DMS 273 treated with DMSO at 0.1 percent for 48 hours (cell line): ENCODE measurements around the gene SLC25A48.
"Not testable (repeated sequence)": the region's sequence is repeated elsewhere in the genome, so short reads cannot be mapped to it uniquely, and the experiment has no call there.

Experiments
- DNase-seq: peaks from one replicate; lab custom pipeline; 2025; lab: John Stamatoyannopoulos, UW

The SLC25A48 gene

DNA sequence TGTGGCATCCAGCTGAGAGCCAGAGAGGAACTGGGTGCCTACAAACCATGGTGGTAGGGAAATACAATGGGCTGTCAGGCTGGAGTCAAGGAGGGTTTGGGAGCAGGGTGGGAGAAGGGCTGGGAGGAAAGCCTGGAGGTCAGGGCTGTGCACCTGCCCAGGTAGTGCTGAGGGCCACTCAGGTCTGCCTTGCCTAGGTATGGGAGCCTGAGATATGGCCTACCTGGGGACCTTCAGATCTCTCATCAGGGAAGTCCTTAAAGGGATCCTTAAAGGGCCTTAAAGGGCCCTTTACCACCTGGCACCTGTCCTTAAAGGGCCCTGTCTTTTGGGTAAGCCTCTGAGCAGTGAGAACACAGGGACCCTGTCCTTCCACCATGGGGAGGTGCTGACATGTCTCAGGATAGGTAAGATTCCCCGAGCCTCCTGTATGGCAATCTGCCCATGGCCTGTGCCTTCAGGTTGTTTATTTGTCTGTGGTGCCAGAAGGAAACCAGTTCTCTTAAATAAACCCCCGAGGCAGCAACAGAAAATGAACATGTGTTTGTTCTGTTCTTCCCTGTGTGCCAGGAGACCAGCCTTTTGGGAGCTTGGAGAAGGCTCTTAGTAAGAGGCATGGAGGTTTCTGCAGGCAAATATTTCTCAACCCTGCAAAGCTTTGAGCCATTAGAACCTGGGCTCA, 23.3 kb downstream of the SLC25A48 start:
- no peak for DNase-seq

DNA sequence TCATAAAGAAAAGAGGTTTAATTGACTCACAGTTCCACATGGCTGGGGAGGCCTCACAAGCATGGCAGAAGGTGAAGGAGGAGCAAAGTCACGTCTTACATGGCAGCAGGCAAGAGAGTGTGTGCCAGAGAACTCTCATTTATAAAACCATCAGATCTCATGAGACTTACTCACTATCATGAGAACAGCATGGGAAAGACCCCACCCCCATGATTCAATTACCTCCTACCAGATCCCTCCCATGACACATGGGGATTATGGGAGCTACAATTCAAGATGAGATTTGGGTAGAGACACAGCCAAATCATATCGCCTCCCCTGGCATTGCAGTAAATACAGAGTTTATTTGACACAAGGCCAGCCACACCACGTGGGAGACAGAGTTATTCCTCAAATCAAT, 24.7 kb downstream of the SLC25A48 start:
- DNase-seq, result not testable (repeated sequence)

DNA sequence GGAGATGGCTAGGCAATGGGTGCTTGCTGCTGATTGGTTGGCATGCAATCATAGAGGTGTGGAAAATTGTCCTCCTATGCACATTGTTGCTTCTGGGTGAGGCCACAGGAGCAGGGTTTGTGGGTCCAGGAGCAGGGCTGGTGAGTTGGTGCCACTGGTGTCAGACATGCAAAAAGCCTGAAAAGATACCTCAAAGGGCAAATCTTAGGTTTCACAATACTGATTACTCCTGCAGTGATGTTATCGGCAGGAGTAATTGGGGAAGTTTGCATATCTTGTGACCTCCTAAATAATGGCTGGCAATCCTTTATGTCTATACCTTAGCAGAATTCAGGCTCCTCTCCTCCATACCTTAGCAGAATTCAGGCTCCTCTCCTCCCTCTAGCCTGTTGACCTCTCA, 25.2 kb downstream of the SLC25A48 start:
- no peak for DNase-seq

DNA sequence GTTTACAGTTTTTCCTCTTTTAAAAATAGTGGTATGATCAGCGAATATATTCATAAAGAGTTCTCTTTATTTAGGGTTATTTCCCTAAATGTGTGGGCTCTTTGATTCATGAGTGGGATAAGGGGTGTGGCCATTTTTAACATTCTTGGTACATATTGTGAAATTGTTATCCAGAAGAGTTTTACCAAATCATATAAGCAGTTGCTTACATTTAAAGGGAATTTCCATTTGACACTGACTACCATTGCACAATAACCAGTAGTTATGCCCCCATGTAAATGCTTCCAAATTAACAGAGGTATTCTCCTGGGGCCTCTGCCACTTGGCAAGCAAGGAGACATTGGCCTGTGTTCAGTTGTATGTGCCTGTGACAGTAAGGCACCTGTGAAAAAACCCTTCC, 27.2 kb downstream of the SLC25A48 start:
- DNase-seq, result no peak

DNA sequence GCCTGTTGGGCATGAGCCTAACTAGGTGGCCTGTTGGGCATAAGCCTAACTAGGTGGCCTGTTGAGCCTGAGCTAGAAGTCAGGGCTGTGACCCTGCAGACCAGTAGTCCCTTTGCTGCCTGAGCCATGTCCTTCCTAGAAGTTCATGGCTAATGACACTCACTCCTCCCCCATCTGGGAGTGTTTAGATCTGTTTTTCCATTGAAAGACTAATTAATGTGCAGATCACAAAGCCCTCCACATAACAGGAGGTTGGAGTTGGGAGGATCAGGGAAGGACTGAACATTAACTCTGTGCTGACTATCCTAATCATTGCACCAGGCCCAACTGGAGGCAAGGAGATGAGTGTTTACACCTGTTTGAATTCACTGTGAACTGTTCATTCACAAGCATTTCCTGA, 27.6 kb downstream of the SLC25A48 start:
- DNase-seq, result no peak

DNA sequence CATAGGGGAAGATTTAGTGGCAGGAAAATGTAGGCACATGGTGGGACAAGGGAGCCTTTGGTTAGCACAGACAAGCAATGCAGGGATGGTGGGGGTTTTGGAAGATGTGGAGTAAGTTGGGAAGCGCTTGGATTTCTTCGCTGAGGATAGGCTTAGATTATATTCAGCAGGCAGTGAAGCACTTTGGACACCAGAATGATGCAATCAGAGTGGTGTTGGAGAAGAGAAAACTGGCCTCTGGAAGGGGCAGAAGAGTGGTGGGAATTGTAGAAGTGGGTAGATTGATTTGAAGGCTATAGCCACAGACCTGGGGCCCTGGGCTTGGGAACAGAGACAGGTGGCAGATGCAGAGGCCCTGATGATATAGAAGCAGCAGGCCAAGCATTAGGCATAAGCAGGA, 28.3 kb downstream of the SLC25A48 start:
- no peak for DNase-seq

DNA sequence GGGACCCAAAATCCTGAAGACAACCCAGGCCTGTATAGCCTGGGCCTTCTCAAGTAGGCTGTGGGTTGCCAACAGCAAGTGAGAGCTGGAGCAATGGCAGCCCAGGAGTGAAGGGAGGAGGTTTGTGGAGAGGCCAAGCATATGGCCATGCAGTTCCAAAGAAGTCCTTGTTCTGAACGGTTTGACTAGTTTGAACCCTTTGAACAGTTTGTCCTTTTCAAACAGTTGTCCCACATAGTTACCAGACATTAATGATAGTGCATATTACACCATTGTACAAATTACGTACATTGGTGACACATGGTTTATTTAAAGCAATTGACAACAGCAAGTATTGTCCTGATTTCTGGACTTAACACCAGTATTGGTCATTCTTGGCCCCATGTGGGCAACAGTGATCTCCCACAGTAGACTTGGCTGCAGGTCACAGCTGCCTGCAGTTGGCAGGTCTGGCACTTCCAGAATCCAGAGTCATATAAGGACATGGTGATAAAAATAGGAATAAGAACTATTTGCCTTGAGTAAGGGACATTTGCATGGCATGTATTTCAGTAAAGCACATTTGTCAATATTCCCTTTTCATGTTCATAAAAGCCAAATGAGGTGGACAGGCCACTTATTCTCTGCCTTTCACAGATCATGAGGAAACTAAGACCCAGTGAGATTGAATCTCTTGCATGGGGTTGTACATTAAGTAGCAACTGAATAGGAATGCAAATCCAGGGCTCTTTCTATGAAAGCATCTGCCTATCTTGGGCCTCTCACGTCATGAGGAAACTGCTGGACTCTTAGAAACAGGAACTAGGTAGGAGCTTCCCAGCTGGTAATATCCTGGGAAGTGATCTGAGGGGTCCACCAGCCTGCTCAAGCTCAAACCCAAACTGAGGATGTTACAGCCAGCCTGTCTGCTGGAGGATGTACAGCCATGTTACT, 30.3 kb downstream of the SLC25A48 start:
- DNase-seq, result no peak

DNA sequence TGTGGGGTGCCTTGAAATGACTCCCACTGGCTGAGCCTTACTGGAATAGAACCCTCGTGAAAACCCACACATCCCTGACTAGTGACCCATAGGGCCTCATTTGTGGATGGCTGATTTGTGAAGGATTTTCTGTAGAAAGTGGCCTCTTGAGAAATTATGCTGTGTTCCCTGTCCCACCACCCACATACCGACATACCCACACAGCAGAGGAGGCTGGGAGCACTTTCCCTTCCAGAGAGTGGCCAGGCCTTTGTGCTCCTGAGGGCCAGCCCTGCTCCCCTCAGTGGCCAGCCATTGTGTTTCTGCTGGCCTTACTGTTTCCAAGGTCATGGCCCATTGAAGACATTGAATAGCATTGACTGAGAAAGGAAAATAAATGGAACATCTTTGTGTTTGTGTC, 31.6 kb downstream of the SLC25A48 start:
- no peak for DNase-seq

DNA sequence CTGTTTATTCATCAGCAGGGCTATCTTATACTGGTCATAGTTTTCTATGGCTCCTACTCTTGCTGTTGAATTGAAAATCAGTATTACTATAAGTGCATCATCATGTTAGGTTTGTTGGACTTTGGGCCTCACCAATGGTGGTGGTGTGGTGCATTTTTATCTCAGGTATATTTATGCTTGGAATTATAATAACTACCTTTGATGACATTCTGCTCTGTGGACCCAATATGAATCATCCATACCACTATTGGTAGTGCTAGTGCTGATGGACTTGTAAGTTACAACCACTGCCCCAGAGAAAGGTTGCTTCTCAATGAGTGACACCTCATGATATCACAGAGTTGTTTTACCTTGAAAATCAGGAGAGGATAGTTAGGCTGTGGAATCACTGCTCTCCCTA, 33.1 kb downstream of the SLC25A48 start:
- no peak for DNase-seq

DNA sequence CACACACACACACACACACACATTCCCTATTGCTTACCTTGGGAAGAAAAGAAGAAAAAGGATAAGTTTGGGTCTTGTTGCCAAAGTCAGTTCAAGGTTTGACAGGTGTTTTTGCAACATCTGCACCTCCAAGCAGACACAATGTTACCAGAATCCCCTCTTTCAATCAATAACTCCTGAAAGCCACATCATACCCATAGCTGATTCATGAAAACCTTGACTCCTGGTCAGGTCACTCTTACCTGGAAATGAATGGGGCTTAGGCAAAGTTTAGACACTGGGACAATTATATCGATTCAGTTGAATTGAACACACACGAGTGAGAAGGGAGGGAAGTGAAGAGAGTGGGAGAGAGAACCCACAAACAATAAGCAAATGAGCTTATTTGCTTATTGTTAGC, 34.2 kb downstream of the SLC25A48 start:
- no peak for DNase-seq

DNA sequence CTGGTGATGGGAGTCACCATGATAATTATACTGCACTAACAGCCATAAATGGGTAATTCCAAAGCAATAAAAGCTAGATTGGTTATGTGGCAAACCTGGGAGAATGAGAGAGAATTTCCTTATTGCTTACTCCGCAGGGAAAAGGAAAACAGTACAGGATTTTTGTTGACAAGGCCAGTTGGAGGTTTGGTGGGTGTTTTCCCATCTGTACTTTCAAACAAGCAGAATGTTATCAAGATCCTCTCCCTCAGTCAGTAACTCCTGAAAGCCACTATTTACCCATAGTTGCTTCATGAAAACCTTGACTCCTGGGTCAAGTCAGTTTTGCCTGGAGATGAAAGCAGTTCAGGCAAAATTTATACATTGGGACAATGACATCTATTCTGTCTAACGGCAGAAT, 34.8 kb downstream of the SLC25A48 start:
- no peak for DNase-seq

DNA sequence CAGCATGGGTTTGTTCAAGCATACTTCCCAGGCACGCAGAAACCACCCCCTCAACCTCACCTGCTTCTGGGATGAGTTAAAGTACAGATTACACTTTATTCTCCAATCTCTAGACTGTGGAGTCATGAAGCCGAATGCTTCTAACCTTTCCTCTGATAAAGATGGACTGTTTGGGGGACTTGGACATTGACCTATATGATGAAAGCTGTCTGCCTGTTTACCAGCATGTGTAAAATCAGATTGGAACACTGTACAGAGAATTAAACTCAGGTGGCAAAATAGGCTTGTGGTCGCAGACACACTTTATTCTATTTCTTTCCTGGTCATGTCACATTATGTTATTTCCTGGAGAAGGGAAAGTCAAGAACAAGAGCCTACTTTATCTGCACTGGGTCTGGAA, 35.5 kb downstream of the SLC25A48 start:
- no peak for DNase-seq

DNA sequence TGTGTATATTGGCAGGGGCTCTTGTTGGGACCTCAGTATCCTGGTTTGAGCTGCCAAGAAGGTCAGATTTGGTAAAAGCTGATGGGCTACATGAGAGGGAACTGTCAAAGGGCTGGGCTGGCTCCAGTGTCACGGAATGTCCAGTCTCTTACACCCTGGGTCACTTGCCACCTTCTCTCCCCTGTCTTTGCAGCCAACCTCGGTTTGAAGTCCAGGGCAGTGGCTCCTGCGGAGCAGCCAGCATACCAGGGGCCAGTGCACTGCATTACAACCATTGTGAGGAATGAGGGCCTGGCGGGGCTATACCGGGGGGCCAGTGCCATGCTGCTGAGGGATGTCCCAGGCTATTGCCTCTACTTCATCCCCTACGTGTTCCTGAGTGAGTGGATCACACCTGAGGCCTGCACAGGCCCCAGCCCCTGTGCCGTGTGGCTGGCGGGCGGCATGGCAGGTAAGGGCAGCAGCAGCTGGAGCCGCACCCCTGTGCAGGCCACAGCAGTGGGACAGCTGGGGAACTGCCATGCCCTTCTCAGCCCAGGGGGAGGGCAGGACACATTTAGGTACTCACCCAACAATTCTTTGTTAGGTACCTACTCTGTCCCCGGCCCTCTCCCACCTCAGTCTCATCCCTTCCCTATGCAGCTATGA, 36.9 kb downstream of the SLC25A48 start:
- DNase-seq, result no peak

DNA sequence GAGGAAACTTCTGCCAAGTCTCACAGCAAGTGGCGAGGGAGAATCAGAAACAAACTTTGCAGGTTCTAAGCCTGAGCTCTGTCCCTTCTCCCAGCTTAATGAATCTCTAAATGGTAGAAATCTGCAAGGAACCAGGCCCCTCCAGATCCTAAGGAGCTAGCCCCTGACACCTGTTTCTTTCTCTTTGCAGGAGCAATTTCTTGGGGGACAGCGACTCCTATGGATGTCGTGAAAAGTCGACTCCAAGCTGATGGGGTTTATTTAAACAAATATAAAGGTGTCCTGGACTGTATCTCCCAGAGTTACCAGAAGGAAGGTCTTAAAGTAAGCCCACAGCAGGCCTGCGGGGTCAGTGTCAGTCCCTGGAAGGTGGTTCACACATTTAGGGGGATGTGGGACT, 39.4 kb downstream of the SLC25A48 start:
- no peak for DNase-seq

DNA sequence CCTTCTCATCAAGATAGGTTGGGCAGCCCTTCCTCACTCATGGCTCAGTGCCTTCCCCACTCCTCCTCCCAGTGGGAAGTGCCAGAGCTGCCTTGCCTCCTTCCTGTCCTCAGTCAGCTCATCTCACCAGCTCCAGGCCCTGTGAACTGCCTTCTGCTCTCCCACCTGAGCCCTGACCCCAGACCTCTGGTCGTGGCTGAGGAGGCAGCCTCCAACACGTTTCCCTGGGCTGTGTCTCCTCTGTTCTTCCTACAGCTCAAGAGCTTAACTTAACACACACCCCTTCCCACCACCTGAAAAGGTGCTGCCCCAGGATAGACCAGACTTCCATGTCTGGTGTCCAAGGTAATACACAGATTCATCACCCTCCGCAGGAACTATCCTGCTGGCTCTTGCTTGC, 40.0 kb downstream of the SLC25A48 start:
- no peak for DNase-seq

DNA sequence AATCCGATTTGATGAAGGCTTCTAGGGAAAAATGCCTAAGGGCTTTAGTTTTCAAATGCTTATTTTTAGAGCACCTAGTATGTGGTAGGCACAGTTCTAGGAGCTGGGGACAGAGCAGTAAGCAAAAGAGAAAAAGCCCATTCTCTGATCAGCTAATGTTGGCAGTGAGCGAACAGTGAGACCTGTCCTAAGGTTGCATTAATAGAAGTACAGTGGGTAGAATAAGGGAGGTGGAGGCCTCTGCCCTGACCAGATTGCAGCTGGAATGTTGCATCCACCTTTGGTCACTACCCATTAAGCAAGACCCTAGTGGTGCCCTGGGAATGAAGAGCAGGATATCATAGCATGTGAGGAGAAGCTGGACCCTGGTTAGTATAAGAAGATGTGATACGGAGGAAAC, 41.1 kb downstream of the SLC25A48 start:
- no peak for DNase-seq

DNA sequence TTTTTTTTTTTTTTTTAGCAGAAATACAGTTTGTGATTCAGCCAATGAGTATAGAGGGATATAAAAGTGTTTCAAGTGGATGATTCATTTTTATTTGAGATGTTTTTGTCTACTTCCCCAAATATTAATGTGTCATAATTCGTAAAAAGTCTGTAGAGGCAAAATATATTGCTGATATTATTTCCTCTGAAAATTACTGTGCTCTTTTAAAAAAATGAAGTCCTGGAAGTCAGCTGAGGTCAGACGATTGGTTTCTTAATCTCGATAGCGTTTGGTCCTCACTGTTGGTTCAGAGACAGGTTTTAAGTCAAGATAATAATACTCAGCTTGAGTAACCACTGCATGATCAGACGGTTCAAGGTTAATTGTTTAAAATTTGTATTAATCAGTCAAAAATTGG, 41.7 kb downstream of the SLC25A48 start:
- DNase-seq, result no peak

DNA sequence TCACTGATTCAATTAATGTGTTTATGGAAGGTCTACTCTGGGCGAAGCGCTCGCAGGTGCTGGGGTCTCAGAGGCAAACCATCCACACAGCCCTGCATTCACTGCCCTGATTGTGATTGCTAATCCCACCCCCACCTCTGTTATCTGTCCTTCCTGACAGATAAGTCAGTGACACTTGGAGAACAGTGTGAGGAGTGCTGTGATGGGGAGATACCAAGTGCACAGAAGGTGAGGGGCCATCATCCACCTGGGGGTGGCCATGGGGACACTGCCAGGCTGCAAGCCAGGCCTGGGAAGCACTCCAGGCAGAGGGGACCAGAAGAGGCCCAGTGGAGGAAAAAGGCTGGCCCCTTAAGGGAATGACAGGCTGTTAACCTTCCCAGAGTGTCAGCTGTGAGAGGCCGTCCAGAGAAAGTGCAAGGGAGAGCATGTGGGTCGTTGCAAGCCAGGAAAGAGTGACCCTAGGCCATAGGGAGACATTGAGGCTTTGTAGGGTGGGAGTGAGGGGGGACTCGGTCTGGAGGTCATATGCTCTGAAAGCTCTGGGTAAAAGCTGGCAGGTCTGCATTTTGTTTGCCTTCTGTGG, 43.2 kb downstream of the SLC25A48 start:
- DNase-seq, result no peak

DNA sequence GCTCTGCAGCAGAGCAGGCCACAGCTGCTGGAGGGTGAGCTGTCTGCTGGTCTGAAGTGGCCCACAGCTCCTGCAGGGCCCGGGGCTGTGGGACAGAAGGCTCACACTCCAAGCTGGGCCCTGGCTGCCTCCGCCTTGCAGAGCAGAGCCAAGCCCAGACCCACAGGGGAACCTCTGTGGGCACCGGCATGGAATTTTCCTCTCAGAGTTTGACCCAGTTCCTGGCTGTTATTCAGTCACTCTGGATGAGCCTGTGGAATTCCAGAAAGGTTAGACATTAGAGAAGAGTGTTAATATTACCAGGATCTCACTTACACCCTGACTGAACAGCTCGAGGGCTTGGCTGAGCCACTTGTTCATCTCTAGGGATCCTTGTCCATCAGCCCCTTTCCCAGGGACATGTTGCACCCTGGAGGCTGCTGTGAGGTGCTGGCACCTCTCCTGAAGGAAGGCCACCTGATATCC, 43.7 kb downstream of the SLC25A48 start:
- DNase-seq, result no peak

DNA sequence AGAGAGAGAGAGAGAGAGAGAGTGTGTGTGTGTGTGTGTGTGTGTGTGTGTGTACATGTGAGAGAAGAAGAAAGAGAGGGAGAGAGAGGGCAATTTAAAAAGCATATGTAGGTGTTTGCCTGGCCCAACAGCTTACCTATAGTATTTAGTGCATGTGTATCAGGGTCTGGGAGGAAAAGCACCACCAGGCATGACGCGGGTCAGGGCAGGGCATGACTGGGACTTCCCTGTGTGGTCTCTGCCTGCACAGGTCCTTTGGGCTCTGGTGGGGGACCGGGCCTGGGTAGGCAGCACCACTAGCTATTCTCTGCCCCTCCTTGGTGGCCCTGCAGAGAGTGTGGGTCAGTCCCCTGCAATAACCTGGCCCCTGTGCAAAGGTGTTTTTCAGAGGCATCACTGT, 45.1 kb downstream of the SLC25A48 start:
- no peak for DNase-seq

DNA sequence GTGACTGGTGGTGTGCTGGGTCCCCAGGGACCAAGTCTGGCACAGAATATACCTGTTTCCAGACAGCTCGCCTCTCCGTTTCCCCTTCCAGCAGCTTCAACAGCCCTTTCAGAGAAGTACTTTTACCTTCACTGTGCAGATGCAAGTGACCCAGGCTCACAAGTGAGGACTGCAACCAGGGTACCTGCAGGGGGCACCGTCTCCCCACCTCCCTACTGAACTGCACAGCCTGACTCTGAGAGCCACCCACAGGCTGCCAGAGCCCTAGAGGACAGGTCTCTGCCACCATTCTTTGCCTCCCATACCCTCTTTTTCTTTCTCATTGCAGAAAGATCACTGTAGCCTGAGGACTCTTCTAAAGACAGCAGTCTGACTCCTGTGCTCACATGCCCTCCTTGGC, 45.8 kb downstream of the SLC25A48 start:
- DNase-seq, result no peak

DNA sequence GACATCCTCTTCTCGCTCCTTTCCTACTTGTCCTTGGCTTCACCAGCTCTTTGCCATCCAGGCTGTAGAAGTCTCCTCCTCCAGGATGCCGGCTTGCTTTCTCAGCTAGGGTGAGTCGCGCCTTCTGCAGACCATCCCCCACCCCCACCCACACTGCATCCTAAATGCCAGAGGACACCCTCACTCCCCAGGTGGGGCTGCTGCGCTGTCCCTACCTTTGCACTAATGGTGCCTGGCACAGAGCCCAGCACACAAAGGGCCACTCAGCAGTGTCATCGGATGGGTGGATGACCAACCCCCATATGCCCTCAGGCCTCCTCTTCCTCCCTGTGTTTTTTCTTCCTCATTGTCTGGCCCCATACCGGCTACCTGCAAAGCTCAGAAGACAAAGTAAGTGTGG, 46.3 kb downstream of the SLC25A48 start:
- DNase-seq, result no peak

DNA sequence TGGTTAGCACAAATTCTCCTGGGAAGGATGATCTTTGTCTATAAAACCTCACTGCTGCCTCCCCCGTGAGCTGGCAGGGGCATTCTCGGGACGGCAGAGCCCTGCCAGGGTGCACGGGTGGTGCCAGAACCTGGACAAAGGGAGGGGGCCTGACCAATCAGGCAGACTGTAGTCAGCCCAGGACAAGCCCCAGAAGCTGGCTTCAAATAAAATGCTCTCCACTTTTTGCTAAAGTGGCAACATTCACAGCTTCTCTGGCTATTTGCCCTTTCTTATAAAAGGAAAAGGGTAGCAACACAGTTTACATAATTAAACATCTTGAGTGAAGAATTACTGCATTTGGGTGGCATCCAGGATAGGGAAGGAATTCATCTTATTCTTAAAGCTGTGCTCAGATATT, 46.8 kb downstream of the SLC25A48 start:
- no peak for DNase-seq
